ENCODE data around the gene ANKDD1A. TPM values are rescaled to one million over a fixed set of nuclear protein-coding genes. Genes with fewer than 3 reads are reported as not detected.

Gene ANKDD1A
- total RNA-seq, 1 experiment from 2014 or later = 6.8 TPM

DNA sequence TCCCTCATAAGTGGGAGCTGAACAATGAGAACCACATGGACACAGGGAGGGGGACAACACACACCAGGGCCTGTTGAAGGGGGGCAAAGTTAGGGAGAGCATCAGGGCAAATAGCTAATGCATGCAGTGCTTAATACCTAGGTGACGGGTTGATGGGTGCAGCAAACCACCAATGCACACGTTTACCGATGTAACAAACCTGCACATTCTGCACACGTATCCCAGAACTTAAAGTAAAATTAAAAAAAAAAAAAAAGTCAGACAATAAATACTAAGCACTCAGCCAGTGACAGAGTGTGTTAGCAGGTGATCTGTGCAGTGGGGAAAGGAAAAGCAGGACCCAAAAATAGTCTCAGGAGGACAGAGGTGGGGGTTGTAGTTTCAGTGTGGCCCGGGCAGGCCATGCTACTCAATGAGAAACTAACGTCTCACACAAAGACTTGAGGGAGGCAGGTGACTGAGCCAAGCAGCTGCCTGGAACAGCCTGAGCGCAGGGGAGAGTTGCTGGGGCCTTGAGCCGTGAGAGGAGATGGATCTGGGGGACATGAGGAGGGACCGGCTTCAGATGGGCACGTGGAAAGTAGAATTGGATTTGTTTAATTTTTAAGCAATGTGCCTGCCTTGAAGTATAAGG, 18.4 kb downstream of the ANKDD1A start:
- ChIA-PET CTCF (no interaction called here), POLR2A (no interaction called here)
- H3K4me1 ChIP-seq (ENCODE audit: control insufficient read depth, insufficient read depth, low read length) = no peaks in the 10 kb centered on the region
- no peaks in the 10 kb centered on the region for H3K27me3 ChIP-seq (ENCODE audit: control insufficient read depth, insufficient read depth, low read length)
- TF ChIP-seq TCF7L2 (IDR thresholded peaks at IDR 0.05; ENCODE audit: low read depth, low read length) (no peak), POLR2AphosphoS5 (IDR thresholded peaks at IDR 0.05; ENCODE audit: low read depth, low read length) (no peak), SIN3A (IDR thresholded peaks at IDR 0.05; ENCODE audit: borderline replicate concordance, insufficient read depth, low read depth, low read length) (no peak)
- TF ChIP-seq, protein P1, sequence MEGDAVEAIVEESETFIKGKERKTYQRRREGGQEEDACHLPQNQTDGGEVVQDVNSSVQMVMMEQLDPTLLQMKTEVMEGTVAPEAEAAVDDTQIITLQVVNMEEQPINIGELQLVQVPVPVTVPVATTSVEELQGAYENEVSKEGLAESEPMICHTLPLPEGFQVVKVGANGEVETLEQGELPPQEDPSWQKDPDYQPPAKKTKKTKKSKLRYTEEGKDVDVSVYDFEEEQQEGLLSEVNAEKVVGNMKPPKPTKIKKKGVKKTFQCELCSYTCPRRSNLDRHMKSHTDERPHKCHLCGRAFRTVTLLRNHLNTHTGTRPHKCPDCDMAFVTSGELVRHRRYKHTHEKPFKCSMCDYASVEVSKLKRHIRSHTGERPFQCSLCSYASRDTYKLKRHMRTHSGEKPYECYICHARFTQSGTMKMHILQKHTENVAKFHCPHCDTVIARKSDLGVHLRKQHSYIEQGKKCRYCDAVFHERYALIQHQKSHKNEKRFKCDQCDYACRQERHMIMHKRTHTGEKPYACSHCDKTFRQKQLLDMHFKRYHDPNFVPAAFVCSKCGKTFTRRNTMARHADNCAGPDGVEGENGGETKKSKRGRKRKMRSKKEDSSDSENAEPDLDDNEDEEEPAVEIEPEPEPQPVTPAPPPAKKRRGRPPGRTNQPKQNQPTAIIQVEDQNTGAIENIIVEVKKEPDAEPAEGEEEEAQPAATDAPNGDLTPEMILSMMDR (IDR thresholded peaks at IDR 0.05) = no peak
- TF ChIP-seq, protein P2, sequence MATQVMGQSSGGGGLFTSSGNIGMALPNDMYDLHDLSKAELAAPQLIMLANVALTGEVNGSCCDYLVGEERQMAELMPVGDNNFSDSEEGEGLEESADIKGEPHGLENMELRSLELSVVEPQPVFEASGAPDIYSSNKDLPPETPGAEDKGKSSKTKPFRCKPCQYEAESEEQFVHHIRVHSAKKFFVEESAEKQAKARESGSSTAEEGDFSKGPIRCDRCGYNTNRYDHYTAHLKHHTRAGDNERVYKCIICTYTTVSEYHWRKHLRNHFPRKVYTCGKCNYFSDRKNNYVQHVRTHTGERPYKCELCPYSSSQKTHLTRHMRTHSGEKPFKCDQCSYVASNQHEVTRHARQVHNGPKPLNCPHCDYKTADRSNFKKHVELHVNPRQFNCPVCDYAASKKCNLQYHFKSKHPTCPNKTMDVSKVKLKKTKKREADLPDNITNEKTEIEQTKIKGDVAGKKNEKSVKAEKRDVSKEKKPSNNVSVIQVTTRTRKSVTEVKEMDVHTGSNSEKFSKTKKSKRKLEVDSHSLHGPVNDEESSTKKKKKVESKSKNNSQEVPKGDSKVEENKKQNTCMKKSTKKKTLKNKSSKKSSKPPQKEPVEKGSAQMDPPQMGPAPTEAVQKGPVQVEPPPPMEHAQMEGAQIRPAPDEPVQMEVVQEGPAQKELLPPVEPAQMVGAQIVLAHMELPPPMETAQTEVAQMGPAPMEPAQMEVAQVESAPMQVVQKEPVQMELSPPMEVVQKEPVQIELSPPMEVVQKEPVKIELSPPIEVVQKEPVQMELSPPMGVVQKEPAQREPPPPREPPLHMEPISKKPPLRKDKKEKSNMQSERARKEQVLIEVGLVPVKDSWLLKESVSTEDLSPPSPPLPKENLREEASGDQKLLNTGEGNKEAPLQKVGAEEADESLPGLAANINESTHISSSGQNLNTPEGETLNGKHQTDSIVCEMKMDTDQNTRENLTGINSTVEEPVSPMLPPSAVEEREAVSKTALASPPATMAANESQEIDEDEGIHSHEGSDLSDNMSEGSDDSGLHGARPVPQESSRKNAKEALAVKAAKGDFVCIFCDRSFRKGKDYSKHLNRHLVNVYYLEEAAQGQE (IDR thresholded peaks at IDR 0.05; ENCODE audit: insufficient read depth in 1 of 2, low read depth in 2 of 2, low read length in 1 of 2) = no peak
- in situ Hi-C loops (cut with HindIII; ENCODE audit: low pct_unique_long_range_greater_than_20kb, low sequenced_read_pairs) (no loop called here), intact Hi-C loops (cut with micrococcal nuclease; ENCODE audit: unreplicated experiment) (no loop called here)
- no TSS peak for BruUV-seq (replicated peaks)
- DNase-seq (ENCODE audit: low read depth, low spot score) = no peak
- no peaks in the 10 kb centered on the region for H3K36me3 ChIP-seq (ENCODE audit: control insufficient read depth, insufficient read depth, low read length)
- ATAC-seq = no peak
- H3K4me3 ChIP-seq (ENCODE audit: low read depth in 2 of 2, low read length in 2 of 2) = no peak overlapping the region
- H3K9me3 ChIP-seq (ENCODE audit: control insufficient read depth, insufficient read depth, low read depth, low read length) = no peaks in the 10 kb centered on the region
- no peak overlapping the region for H3K27ac ChIP-seq (ENCODE audit: low read length)

DNA sequence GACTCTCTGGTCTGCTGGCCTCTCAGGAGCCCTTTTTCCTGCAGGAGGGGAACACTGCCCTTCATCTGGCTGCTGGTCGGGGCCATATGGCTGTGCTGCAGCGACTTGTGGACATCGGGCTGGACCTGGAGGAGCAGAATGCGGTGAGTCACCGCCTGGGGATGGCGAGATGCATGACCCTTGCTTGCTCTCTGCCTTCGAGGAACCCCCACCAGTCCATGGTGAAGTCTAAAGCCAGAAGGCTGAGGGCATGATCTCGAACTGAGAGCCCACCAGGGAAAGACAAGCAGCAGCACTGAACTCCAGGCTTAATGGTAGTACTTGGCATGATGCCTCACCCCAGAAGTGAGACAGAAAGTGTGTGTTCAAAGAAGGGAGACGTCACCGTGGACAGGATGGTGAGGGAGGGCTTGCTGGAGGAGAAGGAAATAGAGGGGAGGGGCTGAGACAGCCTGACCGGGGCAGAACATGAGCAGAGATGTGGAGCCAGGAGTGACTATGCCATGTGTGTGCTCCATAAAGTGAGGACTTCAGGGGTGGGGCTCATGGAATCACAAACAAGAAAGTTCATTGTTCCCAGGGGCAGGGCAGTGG, 19.2 kb downstream of the ANKDD1A start:
- no peaks in the 10 kb centered on the region for H3K4me1 ChIP-seq (ENCODE audit: control insufficient read depth, insufficient read depth, low read length)
- no peak overlapping the region for H3K27ac ChIP-seq (ENCODE audit: low read length)
- no peaks in the 10 kb centered on the region for H3K36me3 ChIP-seq (ENCODE audit: control insufficient read depth, insufficient read depth, low read length)
- DNase-seq (ENCODE audit: low read depth, low spot score) = no peak
- no peak for ATAC-seq
- ChIA-PET POLR2A (interaction anchor here (0.6 kb wide), 1 partner anchor 1412 kb away, joined by 4 read pairs; no protein-coding TSS in a partner anchor), CTCF (no interaction called here)
- TF ChIP-seq, protein P2 (IDR thresholded peaks at IDR 0.05; ENCODE audit: insufficient read depth in 1 of 2, low read depth in 2 of 2, low read length in 1 of 2) = no peak
- TF ChIP-seq, protein P1 (IDR thresholded peaks at IDR 0.05) = no peak
- TF ChIP-seq POLR2AphosphoS5 (IDR thresholded peaks at IDR 0.05; ENCODE audit: low read depth, low read length) (no peak), SIN3A (IDR thresholded peaks at IDR 0.05; ENCODE audit: borderline replicate concordance, insufficient read depth, low read depth, low read length) (no peak), TCF7L2 (IDR thresholded peaks at IDR 0.05; ENCODE audit: low read depth, low read length) (no peak)
- intact Hi-C loops (cut with micrococcal nuclease; ENCODE audit: unreplicated experiment) (no loop called here), in situ Hi-C loops (cut with HindIII; ENCODE audit: low pct_unique_long_range_greater_than_20kb, low sequenced_read_pairs) (no loop called here)
- no peaks in the 10 kb centered on the region for H3K9me3 ChIP-seq (ENCODE audit: control insufficient read depth, insufficient read depth, low read depth, low read length)
- no peak overlapping the region for H3K4me3 ChIP-seq (ENCODE audit: low read depth in 2 of 2, low read length in 2 of 2)
- H3K27me3 ChIP-seq (ENCODE audit: control insufficient read depth, insufficient read depth, low read length) = no peaks in the 10 kb centered on the region
- BruUV-seq (replicated peaks) = no TSS peak

Measured in Panc1 (cell line).